Measurements from ENCODE around the gene COP1.
"Not testable (repeated sequence)": the region's sequence is repeated elsewhere in the genome, so short reads cannot be mapped to it uniquely, and the experiment has no call there.

Gene COP1

DNA sequence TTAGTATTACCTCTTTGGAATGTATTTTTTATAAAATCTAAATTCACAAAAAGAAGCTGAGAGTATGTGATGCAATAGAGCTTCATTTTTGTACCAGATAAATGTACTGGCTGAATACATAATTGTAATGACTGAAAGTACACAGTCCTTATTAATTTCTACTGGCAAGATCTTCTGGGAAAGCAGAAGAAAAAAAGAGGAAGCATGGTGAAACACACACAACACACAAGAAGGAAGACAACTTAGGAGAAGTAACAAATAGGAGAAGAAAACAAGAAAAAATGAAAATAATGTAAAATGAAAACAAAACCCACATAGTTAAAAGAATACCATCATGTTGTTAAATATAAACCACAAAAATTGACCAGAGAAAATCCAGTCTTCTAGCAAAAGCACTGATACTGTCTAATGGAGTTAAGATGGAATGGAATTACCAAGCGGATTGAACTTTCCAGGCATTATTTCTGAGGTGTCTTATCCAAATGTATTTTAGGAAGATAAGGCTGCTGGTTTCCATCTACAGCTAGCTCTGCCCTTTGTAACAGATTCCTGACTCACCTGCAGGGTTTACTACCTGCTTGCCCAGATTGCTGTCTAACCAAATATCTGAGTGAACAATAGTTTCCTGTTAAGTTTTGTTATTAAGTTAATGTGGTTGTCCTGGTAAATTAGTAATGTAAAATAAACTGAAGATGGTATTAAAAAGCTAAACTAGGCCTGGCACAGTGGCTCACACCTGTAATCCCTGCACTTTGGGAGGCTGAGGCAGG is 4.5 kb upstream of the COP1 start:
- Mint-ChIP-seq H3K27me3 (ENCODE audit: low read depth) (peaks cover 1% of the 10 kb centered on the region), H3K4me3 (no peak overlapping the region), H3K4me1 (ENCODE audit: low read depth) (peaks cover 7% of the 10 kb centered on the region), H3K36me3 (ENCODE audit: low read depth) (no peaks in the 10 kb centered on the region), H3K9me3 (no peaks in the 10 kb centered on the region), H3K27ac (no peak overlapping the region)
- DNase-seq (ENCODE audit: low spot score), result no peak

DNA sequence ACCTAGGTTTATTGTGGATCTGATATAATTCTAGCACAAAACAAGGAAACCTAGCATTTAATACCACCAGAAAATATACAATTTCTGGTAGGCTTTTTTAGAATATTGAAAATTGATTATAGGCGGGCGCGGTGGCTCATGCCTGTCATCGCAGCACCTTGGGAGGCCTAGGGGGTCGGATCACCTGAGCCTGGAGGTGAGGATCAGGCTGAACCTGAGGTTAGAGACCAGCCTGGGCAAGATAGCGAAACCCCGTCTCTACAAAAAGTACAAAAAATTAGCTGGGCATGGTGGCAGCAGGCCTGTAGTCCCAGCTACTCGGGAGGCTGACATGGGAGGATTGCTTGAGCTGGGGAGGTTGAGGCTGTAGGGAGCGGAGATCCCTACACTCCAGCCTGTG is 948 bp upstream of the COP1 start:
- DNase-seq (ENCODE audit: low spot score), result no peak
- Mint-ChIP-seq H3K9me3 (no peaks in the 10 kb centered on the region), H3K27ac (peak overlapping the region; percentile 99), H3K4me1 (ENCODE audit: low read depth) (peaks cover 23% of the 10 kb centered on the region), H3K4me3 (peak overlapping the region; percentile 97), H3K27me3 (ENCODE audit: low read depth) (no peaks in the 10 kb centered on the region), H3K36me3 (ENCODE audit: low read depth) (peaks cover 10% of the 10 kb centered on the region)

- H3K27me3 Mint-ChIP-seq (ENCODE audit: low read depth), result no peaks in the 10 kb centered on the region
- peak overlapping the region; percentile 92 for H3K27ac Mint-ChIP-seq
- peak overlapping the region; percentile 97 for H3K4me3 Mint-ChIP-seq
- no peaks in the 10 kb centered on the region for H3K9me3 Mint-ChIP-seq
- peaks cover 12% of the 10 kb centered on the region for H3K36me3 Mint-ChIP-seq (ENCODE audit: low read depth)
- peaks cover 29% of the 10 kb centered on the region for H3K4me1 Mint-ChIP-seq (ENCODE audit: low read depth)
- peak; percentile 57 for DNase-seq (ENCODE audit: low spot score)
These were observed 803 bp downstream of the COP1 start for GRCh38 chr1:176206006-176206960.

GRCh38 chr1:176205332-176205914 is 1.7 kb downstream of the COP1 start:
- no peak for DNase-seq (ENCODE audit: low spot score)
- H3K4me3 Mint-ChIP-seq, result peak overlapping the region; percentile 96
- no peaks in the 10 kb centered on the region for H3K9me3 Mint-ChIP-seq
- peaks cover 33% of the 10 kb centered on the region for H3K4me1 Mint-ChIP-seq (ENCODE audit: low read depth)
- H3K27me3 Mint-ChIP-seq (ENCODE audit: low read depth), result no peaks in the 10 kb centered on the region
- H3K36me3 Mint-ChIP-seq (ENCODE audit: low read depth), result peaks cover 15% of the 10 kb centered on the region
- H3K27ac Mint-ChIP-seq, result peak overlapping the region; percentile 92

DNA sequence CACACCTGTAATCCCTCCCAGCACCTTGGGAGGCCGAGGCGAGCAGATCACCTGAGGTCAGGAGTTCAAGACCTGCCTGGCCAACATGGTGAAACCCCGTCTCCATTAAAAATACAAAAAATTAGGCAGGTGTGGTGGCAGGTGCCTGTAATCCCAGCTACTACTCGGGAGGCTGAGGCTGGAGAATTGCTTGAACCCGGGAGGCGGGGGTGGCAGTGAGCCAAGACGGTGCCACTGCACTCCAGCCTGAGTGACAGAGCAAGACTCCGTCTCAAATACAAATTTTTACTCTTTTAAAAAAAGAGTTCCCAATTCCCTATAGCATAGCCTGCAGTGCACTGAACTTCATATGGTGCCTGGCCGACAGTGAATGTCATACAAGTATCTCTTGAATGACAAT is 2.4 kb downstream of the COP1 start:
- not testable (repeated sequence) for H3K27ac Mint-ChIP-seq; H3K27me3 Mint-ChIP-seq (ENCODE audit: low read depth); H3K9me3 Mint-ChIP-seq; DNase-seq (ENCODE audit: low spot score)
- Mint-ChIP-seq H3K4me3 (peak overlapping the region; percentile 96), H3K4me1 (ENCODE audit: low read depth) (peaks cover 32% of the 10 kb centered on the region), H3K36me3 (ENCODE audit: low read depth) (peaks cover 15% of the 10 kb centered on the region)

GRCh38 chr1:176203735-176204134 is 3.4 kb downstream of the COP1 start:
- DNase-seq (ENCODE audit: low spot score), result no peak
- Mint-ChIP-seq H3K36me3 (ENCODE audit: low read depth) (peaks cover 15% of the 10 kb centered on the region), H3K9me3 (peaks cover under 1% of the 10 kb centered on the region), H3K4me1 (ENCODE audit: low read depth) (peaks cover 32% of the 10 kb centered on the region), H3K4me3 (peak overlapping the region; percentile 27), H3K27ac (no peak overlapping the region), H3K27me3 (ENCODE audit: low read depth) (no peaks in the 10 kb centered on the region)

GRCh38 chr1:176201568-176201967 is 5.5 kb downstream of the COP1 start:
- H3K4me1 Mint-ChIP-seq (ENCODE audit: low read depth), result peaks cover 39% of the 10 kb centered on the region
- peaks cover 21% of the 10 kb centered on the region for H3K36me3 Mint-ChIP-seq (ENCODE audit: low read depth)
- H3K27me3 Mint-ChIP-seq (ENCODE audit: low read depth), result no peaks in the 10 kb centered on the region
- no peak overlapping the region for H3K4me3 Mint-ChIP-seq
- peaks cover 3% of the 10 kb centered on the region for H3K9me3 Mint-ChIP-seq
- no peak for DNase-seq (ENCODE audit: low spot score)
- H3K27ac Mint-ChIP-seq, result no peak overlapping the region

DNA sequence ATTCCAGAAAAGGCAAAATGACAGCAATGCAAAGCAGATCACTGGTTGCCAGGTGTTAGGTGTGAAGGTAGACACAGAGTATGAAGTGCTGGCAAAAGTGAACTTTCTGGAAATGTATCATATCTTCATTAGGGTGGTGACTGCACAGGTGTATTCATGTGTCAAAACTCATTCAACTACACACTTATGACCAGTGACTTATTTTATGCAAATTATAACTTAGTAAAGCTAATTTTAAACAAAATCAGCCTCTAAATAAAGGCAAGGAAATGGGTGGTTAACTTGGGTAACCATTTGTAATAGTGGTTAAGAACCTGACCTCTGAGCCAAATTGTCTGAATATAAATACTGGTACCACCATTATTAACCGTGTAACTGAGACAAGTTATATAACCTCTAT is 7.4 kb downstream of the COP1 start:
- Mint-ChIP-seq H3K27ac (no peak overlapping the region), H3K4me1 (ENCODE audit: low read depth) (peaks cover 34% of the 10 kb centered on the region), H3K4me3 (no peak overlapping the region), H3K36me3 (ENCODE audit: low read depth) (peaks cover 15% of the 10 kb centered on the region), H3K9me3 (peaks cover 3% of the 10 kb centered on the region), H3K27me3 (ENCODE audit: low read depth) (no peaks in the 10 kb centered on the region)
- DNase-seq (ENCODE audit: low spot score), result no peak

DNA sequence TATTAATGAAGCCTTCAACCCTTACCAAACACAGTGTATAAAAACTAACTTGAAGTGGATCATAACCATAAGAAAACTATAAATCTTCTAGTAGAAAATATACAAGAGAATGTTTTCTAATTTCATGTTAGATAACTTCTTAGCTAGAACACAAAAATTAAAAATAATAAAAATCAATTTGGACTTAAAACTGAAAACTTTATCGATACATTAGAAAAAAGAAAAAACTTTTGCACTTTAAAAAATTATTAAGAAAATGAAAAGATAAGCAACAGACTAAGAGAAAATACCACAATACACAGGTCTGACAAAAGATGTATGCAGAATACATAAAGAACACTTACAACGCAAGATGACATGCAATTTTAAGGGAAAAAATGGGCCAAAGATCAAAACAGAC is 8.7 kb downstream of the COP1 start:
- peaks cover 14% of the 10 kb centered on the region for H3K36me3 Mint-ChIP-seq (ENCODE audit: low read depth)
- H3K27me3 Mint-ChIP-seq (ENCODE audit: low read depth), result no peaks in the 10 kb centered on the region
- no peak for DNase-seq (ENCODE audit: low spot score)

GRCh38 chr1:176196728-176197127 is 10.4 kb downstream of the COP1 start:
- Mint-ChIP-seq H3K36me3 (ENCODE audit: low read depth) (peaks cover 20% of the 10 kb centered on the region), H3K27ac (no peak overlapping the region), H3K9me3 (peaks cover 10% of the 10 kb centered on the region), H3K27me3 (ENCODE audit: low read depth) (no peaks in the 10 kb centered on the region), H3K4me3 (peak overlapping the region; percentile 35), H3K4me1 (ENCODE audit: low read depth) (peaks cover 39% of the 10 kb centered on the region)
- DNase-seq (ENCODE audit: low spot score), result no peak

More for the DNA sequence above, 8.7 kb downstream of the COP1 start:
- no peak overlapping the region for H3K4me3 Mint-ChIP-seq
- H3K9me3 Mint-ChIP-seq, result peaks cover 5% of the 10 kb centered on the region
- no peak overlapping the region for H3K27ac Mint-ChIP-seq
- peaks cover 31% of the 10 kb centered on the region for H3K4me1 Mint-ChIP-seq (ENCODE audit: low read depth)

DNA sequence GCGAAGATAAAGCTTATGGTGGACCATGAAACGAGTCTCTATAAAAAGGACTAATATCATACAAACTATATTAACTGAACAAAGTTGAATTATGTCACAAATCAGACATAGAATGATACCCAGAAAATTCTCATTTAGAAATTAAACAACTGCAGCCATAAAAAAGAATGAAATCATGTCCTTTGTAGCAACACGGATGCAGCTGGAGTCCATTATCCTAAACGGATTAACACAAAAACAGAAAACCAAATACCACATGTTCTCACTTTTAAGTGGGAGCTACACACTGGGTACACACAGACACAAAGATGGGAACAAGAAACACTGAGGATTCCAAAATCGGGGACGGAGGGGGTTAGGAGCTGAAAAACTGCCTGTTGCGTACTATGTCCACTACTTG is 11.5 kb downstream of the COP1 start:
- no peak overlapping the region for H3K27ac Mint-ChIP-seq
- H3K4me3 Mint-ChIP-seq, result no peak overlapping the region
- H3K4me1 Mint-ChIP-seq (ENCODE audit: low read depth), result peaks cover 37% of the 10 kb centered on the region
- no peaks in the 10 kb centered on the region for H3K27me3 Mint-ChIP-seq (ENCODE audit: low read depth)
- peaks cover 10% of the 10 kb centered on the region for H3K9me3 Mint-ChIP-seq
- DNase-seq (ENCODE audit: low spot score), result no peak
- H3K36me3 Mint-ChIP-seq (ENCODE audit: low read depth), result peaks cover 18% of the 10 kb centered on the region

DNA sequence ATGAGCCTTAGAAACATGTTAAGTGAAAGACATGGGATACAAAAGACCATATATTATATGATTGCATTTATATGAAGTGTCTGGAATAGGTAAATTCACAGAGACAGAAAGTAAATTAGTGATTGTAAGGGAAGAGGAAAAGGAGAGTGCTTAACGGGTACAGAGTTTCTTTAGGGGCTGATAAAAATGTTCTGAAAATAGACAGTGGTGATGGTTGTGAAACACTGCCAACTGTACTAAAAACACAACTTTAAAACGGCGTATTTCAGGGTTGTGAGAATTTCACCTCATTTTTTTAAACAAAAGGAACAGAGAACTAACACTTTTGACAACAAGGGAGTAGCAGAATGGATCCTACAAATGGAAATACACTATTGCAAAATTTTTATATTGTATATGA is 13.4 kb downstream of the COP1 start:
- no peak overlapping the region for H3K4me3 Mint-ChIP-seq
- H3K4me1 Mint-ChIP-seq (ENCODE audit: low read depth), result peaks cover 39% of the 10 kb centered on the region
- H3K27ac Mint-ChIP-seq, result no peak overlapping the region
- H3K9me3 Mint-ChIP-seq, result peaks cover 16% of the 10 kb centered on the region
- no peaks in the 10 kb centered on the region for H3K27me3 Mint-ChIP-seq (ENCODE audit: low read depth)
- no peak for DNase-seq (ENCODE audit: low spot score)
- H3K36me3 Mint-ChIP-seq (ENCODE audit: low read depth), result peaks cover 24% of the 10 kb centered on the region

DNA sequence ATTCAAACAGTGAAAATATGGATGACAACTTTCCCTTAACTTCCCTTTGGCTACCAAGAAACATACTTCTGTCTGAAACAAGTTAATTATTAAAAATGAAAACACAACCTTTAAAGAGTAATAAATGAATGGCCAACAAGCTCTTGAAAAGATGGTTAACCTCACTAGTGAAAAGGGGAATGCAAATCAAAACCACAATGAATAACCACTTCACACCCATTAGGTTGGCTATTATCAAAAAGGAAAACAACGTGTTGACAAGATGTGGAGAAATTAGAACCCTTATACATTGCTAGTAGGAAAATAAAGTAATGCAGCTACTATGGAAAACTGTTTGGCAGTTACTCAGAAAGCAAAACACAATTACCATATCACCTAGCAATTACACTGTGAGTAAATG is 14.1 kb downstream of the COP1 start:
- H3K4me1 Mint-ChIP-seq (ENCODE audit: low read depth), result peaks cover 38% of the 10 kb centered on the region
- H3K36me3 Mint-ChIP-seq (ENCODE audit: low read depth), result peaks cover 22% of the 10 kb centered on the region
- peaks cover 14% of the 10 kb centered on the region for H3K9me3 Mint-ChIP-seq

DNA sequence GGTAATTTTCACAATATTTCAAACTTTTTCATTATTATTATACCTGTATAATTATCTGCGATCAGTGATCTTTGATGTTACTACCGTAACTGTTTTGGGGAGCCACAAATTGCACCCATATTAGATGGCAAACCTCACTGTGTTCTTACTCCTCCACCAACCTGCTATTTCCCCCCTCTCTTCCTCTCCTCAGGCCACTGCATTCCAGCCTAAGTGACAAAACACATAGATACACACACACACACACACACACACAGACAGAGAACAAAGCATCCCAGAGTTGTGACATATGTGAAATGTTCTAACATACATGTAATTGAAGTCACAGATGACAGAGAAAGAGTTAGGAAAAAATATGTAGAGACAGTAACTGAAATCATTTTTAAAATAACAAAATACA is 18.5 kb downstream of the COP1 start:
- Mint-ChIP-seq H3K4me1 (ENCODE audit: low read depth) (peaks cover 25% of the 10 kb centered on the region), H3K27me3 (ENCODE audit: low read depth) (no peaks in the 10 kb centered on the region), H3K9me3 (peaks cover 13% of the 10 kb centered on the region), H3K27ac (no peak overlapping the region), H3K4me3 (no peak overlapping the region), H3K36me3 (ENCODE audit: low read depth) (peaks cover 18% of the 10 kb centered on the region)
- DNase-seq (ENCODE audit: low spot score), result no peak

More for the DNA sequence above, 14.1 kb downstream of the COP1 start:
- H3K4me3 Mint-ChIP-seq, result no peak overlapping the region
- H3K27ac Mint-ChIP-seq, result no peak overlapping the region
- H3K27me3 Mint-ChIP-seq (ENCODE audit: low read depth), result no peaks in the 10 kb centered on the region
- no peak for DNase-seq (ENCODE audit: low spot score)

Measured in T-helper 2 cell treated with Interferon-gamma antibody and Interleukin-4, amounts not matched to agents 5 μg/mL and 100 μg/mL, for 36 hours (primary cell).